Mesendoderm (in vitro differentiated cells): Measurements from ENCODE around the gene PTGR2. TPM values are rescaled to one million over a fixed set of nuclear protein-coding genes. Genes with fewer than 3 reads are reported as not detected.

Source experiments
- small RNA-seq: library from polyadenylated mRNA; stranded (forward); fragments of <200 nt; extraction: miRNeasy Mini kit (QIAGEN cat#:217004); gene quantifications from one replicate; pipeline ENCODE3, GENCODE V24; 2013; ENCODE audit not compliant: insufficient read depth

The PTGR2 gene

Small RNAs within 50 kb of the gene (small RNA-seq; reads per million reads assigned to genes)
- gene AC005520.4 (not detected), gene RF00019 (not detected)
